GM06990 (cell line): ENCODE results near the gene PRIM2.
"Not testable (repeated sequence)": the region's sequence is repeated elsewhere in the genome, so short reads cannot be mapped to it uniquely, and the experiment has no call there.

ENCODE experiments used
- DNase-seq: peaks from one replicate; pipeline ENCODE4 v3.0.0-alpha.2; 2011; ENCODE audit not compliant: insufficient read length; ENCODE audit errors: extremely low read depth
- H3K27me3 ChIP-seq: replicated peaks from 2 replicates; pipeline ENCODE4 v1.6.0; 2011; ENCODE audit warnings: low read length; ENCODE audit not compliant: control insufficient read depth, insufficient read depth
- H3K36me3 ChIP-seq: 2 replicates; pipeline ENCODE4 v1.5.1; 2011; ENCODE audit warnings: low read length; ENCODE audit not compliant: control insufficient read depth, insufficient read depth
- H3K4me3 ChIP-seq: replicated peaks from 2 replicates; pipeline ENCODE4 v1.5.1; 2011; ENCODE audit warnings: low read depth, mild to moderate bottlenecking, control low read depth, low read length
- CTCF ChIP-seq: IDR thresholded peaks from 2 replicates; pipeline ENCODE4 v1.5.1; 2011; ENCODE audit warnings: low read length, control low read depth, mild to moderate bottlenecking, inconsistent platforms; ENCODE audit not compliant: insufficient read depth, poor library complexity, severe bottlenecking

The PRIM2 gene

GRCh38 chr6:57278570-57278969, 38.9 kb upstream of the PRIM2 start:
- TF ChIP-seq CTCF = no peak
- Histone ChIP-seq H3K36me3 (no peaks in the 10 kb centered on the region), H3K27me3 (no peaks in the 10 kb centered on the region), H3K4me3 (no peak overlapping the region)
- no peak for DNase-seq

- DNase-seq = no peak
- Histone ChIP-seq H3K36me3 (no peaks in the 10 kb centered on the region), H3K4me3 (no peak overlapping the region), H3K27me3 (no peaks in the 10 kb centered on the region)
- TF ChIP-seq CTCF = no peak
These were observed 38.4 kb upstream of the PRIM2 start for GRCh38 chr6:57279013-57279412.

GRCh38 chr6:57283106-57283505, 34.3 kb upstream of the PRIM2 start:
- H3K4me3 ChIP-seq = no peak overlapping the region
- H3K36me3 ChIP-seq = no peaks in the 10 kb centered on the region
- H3K27me3 ChIP-seq = no peaks in the 10 kb centered on the region
- DNase-seq = no peak
- TF ChIP-seq CTCF = no peak

GRCh38 chr6:57283911-57284455, 33.4 kb upstream of the PRIM2 start:
- DNase-seq = no peak
- no peaks in the 10 kb centered on the region for H3K27me3 ChIP-seq
- no peak overlapping the region for H3K4me3 ChIP-seq
- no peak for TF ChIP-seq CTCF
- no peaks in the 10 kb centered on the region for H3K36me3 ChIP-seq

- not testable (repeated sequence) for DNase-seq, H3K36me3 ChIP-seq, H3K27me3 ChIP-seq, H3K4me3 ChIP-seq
These were observed 29.3 kb upstream of the PRIM2 start for GRCh38 chr6:57288136-57288535.

- not testable (repeated sequence) for H3K27me3 ChIP-seq, H3K36me3 ChIP-seq, DNase-seq, H3K4me3 ChIP-seq
These were observed 24.0 kb upstream of the PRIM2 start for GRCh38 chr6:57293472-57293871.

- H3K27me3 ChIP-seq = no peaks in the 10 kb centered on the region
These were observed 22.5 kb upstream of the PRIM2 start for GRCh38 chr6:57294862-57295445.

More at GRCh38 chr6:57294862-57295445, 22.5 kb upstream of the PRIM2 start:
- no peaks in the 10 kb centered on the region for H3K36me3 ChIP-seq
- no peak for DNase-seq
- no peak overlapping the region for H3K4me3 ChIP-seq
- TF ChIP-seq CTCF = no peak
